OCI-LY7 (cell line): ENCODE data around the gene AOPEP. TPM values are rescaled to one million over a fixed set of nuclear protein-coding genes. Genes with fewer than 3 reads are reported as not detected.

ENCODE experiments used
- BruUV-seq: library from RNA; stranded (reverse); fragments of 400-500 nt; replicated peaks from 2 replicates; lab custom pipeline; 2021; lab: Mats Ljungman, UMichigan
- CTCF ChIA-PET: fragments of 300-600 bp; sonication (Branson Sonifier 250); formaldehyde crosslinking; loops from one replicate; lab custom pipeline; 2022; ENCODE audit warnings: antibody characterized with exemption; ENCODE audit not compliant: unreplicated experiment; lab: Charles Lee
- POLR2A ChIA-PET: fragments of 300-600 bp; sonication (Branson Sonifier 250); formaldehyde crosslinking; loops from one replicate; lab custom pipeline; 2022; ENCODE audit warnings: antibody characterized with exemption; lab: Charles Lee
- DNase-seq: peaks from one replicate; pipeline ENCODE4 v3.0.0-alpha.2; 2015; ENCODE audit warnings: low spot score
- H2AFZ ChIP-seq: fragments of 200-600 bp; sonication (generic), shearing (Covaris generic); 2 replicates; pipeline ENCODE4 v1.6.1; 2014; ENCODE audit warnings: mild to moderate bottlenecking, antibody characterized with exemption, low read length, moderate library complexity
- H3K27ac ChIP-seq: fragments of 200-600 bp; sonication (generic); 2 replicates; pipeline ENCODE4 v1.5.1; 2014; ENCODE audit warnings: mixed run types, low read depth, mild to moderate bottlenecking, moderate library complexity, low read length, inconsistent platforms; ENCODE audit not compliant: poor library complexity, severe bottlenecking
- H3K36me3 ChIP-seq: fragments of 200-600 bp; sonication (generic); 2 replicates; pipeline ENCODE4 v1.6.1; 2014; ENCODE audit warnings: mild to moderate bottlenecking, antibody characterized with exemption, low read length, moderate library complexity, mixed read lengths; ENCODE audit not compliant: insufficient read depth
- H3K4me1 ChIP-seq: fragments of 200-600 bp; sonication (generic); 2 replicates; pipeline ENCODE4 v1.5.1; 2014; ENCODE audit warnings: mild to moderate bottlenecking, low read length; ENCODE audit not compliant: insufficient read depth, poor library complexity, severe bottlenecking
- H3K4me2 ChIP-seq: fragments of 200-600 bp; sonication (generic); 2 replicates; pipeline ENCODE4 v1.6.1; 2014; ENCODE audit warnings: mild to moderate bottlenecking, low read length
- H3K4me3 ChIP-seq: fragments of 200-600 bp; sonication (generic); 2 replicates; pipeline ENCODE4 v1.5.1; 2014; ENCODE audit warnings: mild to moderate bottlenecking, low read depth, low read length; ENCODE audit not compliant: poor library complexity, severe bottlenecking
- H3K79me2 ChIP-seq: fragments of 200-600 bp; sonication (generic); 2 replicates; pipeline ENCODE4 v1.6.1; 2016; ENCODE audit warnings: low read depth, mild to moderate bottlenecking, low read length, moderate library complexity, mixed read lengths; ENCODE audit not compliant: insufficient read depth
- H3K9me2 ChIP-seq: fragments of 200-600 bp; sonication (generic); 2 replicates; pipeline ENCODE4 v1.6.1; 2016; ENCODE audit warnings: mild to moderate bottlenecking, low read length, mixed read lengths; ENCODE audit not compliant: insufficient read depth
- H3K9me3 ChIP-seq: fragments of 200-600 bp; sonication (generic); 2 replicates; pipeline ENCODE4 v1.6.1; 2014; ENCODE audit warnings: mild to moderate bottlenecking, mixed run types, low read length, mixed read lengths
- H4K20me1 ChIP-seq: fragments of 200-600 bp; sonication (generic); 2 replicates; pipeline ENCODE4 v1.6.1; 2014; ENCODE audit warnings: mild to moderate bottlenecking, antibody characterized with exemption, low read length, moderate library complexity, mixed read lengths; ENCODE audit not compliant: insufficient read depth
- EZH2phosphoT487 ChIP-seq: fragments of 200-600 bp; sonication (generic); IDR thresholded peaks from 2 replicates; pipeline ENCODE4 v1.6.1; 2018; ENCODE audit warnings: low read depth, borderline replicate concordance, mild to moderate bottlenecking, mixed run types, antibody characterized with exemption, low read length, moderate library complexity, mixed read lengths
- intact Hi-C: fragments of 100-400 bp; cut with micrococcal nuclease; formaldehyde crosslinking; loops from one replicate; pipeline ENCODE4 v1.10.0; 2022; ENCODE audit not compliant: unreplicated experiment
- total RNA-seq, 2 experiments: library from RNA; depleted of rRNA in 1 of 2; stranded (reverse); fragments of >200 nt in 1 of 2; shearing (Covaris generic) in 1 of 2; gene quantifications; 2 replicates each; pipeline ENCODE4 v1.2.3, GENCODE V29; 2014 to 2022
- TF ChIP-seq, protein P1 (sequence below): fragments of 200-600 bp; sonication (generic); conservative IDR thresholded peaks from 2 replicates; pipeline ENCODE4 v1.5.1; 2014; ENCODE audit warnings: mild to moderate bottlenecking, antibody characterized with exemption, low read length, moderate library complexity, mixed read lengths

Gene AOPEP
- total RNA-seq, 2 experiments from 2014 or later, result 17.3 to 24.3 TPM

DNA sequence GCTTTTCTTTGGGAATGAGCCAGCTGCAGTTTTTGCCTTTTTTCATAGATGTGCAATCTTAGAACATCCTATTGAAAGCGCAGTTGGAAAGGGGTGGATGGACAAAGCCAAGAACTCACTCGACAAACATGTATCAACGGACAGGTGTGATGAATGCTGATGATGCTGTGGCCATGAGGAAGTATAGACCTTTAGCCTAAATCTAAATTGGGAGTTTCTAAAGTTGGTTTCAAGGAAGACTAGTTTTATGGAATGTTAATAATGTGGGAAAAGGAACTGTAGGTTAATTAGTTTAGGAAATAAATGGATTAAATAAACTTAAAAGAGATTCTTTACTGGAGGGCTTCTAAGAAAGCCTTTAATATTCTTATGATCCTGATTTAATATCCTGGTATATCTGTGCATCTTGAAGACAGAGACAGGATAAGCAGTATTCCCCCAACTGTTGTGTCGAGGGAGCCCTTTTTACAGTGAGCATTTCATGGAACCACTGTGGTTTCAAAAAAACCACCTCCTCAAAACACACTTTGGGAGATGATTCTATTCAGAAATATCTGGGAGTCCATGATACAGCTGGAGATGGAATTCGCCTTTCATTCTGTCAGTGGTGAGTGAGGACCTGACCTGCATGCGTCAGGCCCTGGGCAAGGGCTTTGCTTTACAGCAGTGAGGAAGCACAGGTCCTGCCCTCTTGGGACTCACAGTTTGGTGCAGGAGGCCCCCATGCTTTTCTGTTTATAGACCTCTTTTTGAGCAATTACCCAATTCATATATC lies 82.6 kb downstream of the AOPEP start:
- H3K79me2 ChIP-seq, result no peaks in the 10 kb centered on the region
- no peak overlapping the region for H3K4me3 ChIP-seq
- no peak overlapping the region for H3K27ac ChIP-seq
- BruUV-seq, result no TSS peak
- H4K20me1 ChIP-seq, result no peaks in the 10 kb centered on the region
- intact Hi-C loops, result no loop called here
- DNase-seq, result no peak
- ChIA-PET CTCF (no interaction called here), POLR2A (interaction anchor here (0.5 to 2.0 kb wide), 2 partner anchors 15 to 554 kb away, joined by 5 to 6 read pairs; no protein-coding TSS in a partner anchor)
- H3K4me1 ChIP-seq, result peaks cover 14% of the 10 kb centered on the region
- no peaks in the 10 kb centered on the region for H3K9me2 ChIP-seq
- no peaks in the 10 kb centered on the region for H3K9me3 ChIP-seq
- H2AFZ ChIP-seq, result no peak overlapping the region
- TF ChIP-seq, protein P1, sequence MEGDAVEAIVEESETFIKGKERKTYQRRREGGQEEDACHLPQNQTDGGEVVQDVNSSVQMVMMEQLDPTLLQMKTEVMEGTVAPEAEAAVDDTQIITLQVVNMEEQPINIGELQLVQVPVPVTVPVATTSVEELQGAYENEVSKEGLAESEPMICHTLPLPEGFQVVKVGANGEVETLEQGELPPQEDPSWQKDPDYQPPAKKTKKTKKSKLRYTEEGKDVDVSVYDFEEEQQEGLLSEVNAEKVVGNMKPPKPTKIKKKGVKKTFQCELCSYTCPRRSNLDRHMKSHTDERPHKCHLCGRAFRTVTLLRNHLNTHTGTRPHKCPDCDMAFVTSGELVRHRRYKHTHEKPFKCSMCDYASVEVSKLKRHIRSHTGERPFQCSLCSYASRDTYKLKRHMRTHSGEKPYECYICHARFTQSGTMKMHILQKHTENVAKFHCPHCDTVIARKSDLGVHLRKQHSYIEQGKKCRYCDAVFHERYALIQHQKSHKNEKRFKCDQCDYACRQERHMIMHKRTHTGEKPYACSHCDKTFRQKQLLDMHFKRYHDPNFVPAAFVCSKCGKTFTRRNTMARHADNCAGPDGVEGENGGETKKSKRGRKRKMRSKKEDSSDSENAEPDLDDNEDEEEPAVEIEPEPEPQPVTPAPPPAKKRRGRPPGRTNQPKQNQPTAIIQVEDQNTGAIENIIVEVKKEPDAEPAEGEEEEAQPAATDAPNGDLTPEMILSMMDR, result no peak
- no peak for TF ChIP-seq EZH2phosphoT487
- H3K4me2 ChIP-seq, result no peak overlapping the region
- peaks cover 14% of the 10 kb centered on the region; the same call in 1 of the 2 replicates for H3K36me3 ChIP-seq

DNA sequence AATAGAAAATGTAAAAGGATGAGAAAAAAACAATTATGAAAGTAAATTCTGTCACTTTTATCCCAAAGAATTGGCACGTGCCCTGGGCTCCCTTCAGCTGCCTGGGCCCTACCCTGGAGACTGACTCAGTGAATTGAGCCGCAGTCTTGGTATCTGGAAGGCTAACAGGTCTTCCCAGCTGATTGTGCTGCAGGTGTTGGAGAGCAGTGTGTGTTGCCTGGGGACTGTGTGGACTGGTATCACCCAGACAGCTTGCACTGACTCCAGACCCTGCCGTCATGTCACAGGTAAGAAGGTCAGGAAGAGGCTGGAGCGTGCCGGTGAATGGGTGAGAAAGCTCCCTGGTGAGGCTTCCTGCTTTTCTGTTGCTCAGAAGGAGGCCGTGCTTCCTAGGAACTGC lies 83.3 kb downstream of the AOPEP start:
- Histone ChIP-seq H3K4me2 (no peak overlapping the region), H4K20me1 (no peaks in the 10 kb centered on the region), H3K36me3 (peaks cover 14% of the 10 kb centered on the region; the same call in 1 of the 2 replicates), H3K79me2 (no peaks in the 10 kb centered on the region), H3K4me1 (peaks cover 14% of the 10 kb centered on the region), H3K9me3 (no peaks in the 10 kb centered on the region), H3K27ac (no peak overlapping the region), H3K9me2 (no peaks in the 10 kb centered on the region), H2AFZ (no peak overlapping the region), H3K4me3 (no peak overlapping the region)
- BruUV-seq, result no TSS peak
- DNase-seq, result no peak
- ChIA-PET POLR2A (interaction anchor here (0.5 to 2.0 kb wide), 3 partner anchors 15 to 558 kb away, joined by 3 to 6 read pairs (median 5); no protein-coding TSS in a partner anchor), CTCF (no interaction called here)
- TF ChIP-seq, protein P1, result no peak
- TF ChIP-seq EZH2phosphoT487, result no peak
- intact Hi-C loops, result no loop called here

DNA sequence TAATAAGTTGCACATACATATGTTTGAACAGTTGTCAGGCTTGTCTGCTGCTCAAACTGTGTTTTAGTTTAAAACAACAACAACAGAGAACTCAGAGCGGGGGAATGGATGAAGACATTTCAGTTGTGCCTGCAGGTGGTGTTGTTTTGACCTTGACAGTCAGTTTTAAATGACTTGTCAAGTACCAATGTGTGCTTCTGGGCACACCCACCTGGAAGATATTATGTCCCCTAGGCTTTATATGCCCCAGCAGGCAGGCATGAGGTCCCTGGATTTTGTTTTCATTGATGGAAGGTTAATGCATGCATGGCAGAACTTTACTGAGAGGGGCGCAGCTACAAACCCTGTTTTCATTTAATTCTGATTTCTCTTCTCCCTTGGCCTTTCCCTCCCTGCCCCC lies 84.6 kb downstream of the AOPEP start:
- POLR2A ChIA-PET, result interaction anchor here (0.8 kb wide), 1 partner anchor 18 kb away, joined by 4 read pairs; no protein-coding TSS in a partner anchor
- no peak for DNase-seq
- Histone ChIP-seq H3K9me3 (no peaks in the 10 kb centered on the region), H3K4me1 (peaks cover 9% of the 10 kb centered on the region), H3K4me3 (no peak overlapping the region), H2AFZ (no peak overlapping the region), H3K36me3 (peaks cover 12% of the 10 kb centered on the region; the same call in 1 of the 2 replicates), H3K79me2 (no peaks in the 10 kb centered on the region), H3K9me2 (no peaks in the 10 kb centered on the region), H3K27ac (no peak overlapping the region), H4K20me1 (no peaks in the 10 kb centered on the region), H3K4me2 (no peak overlapping the region)
- BruUV-seq, result no TSS peak
- CTCF ChIA-PET, result no interaction called here
- intact Hi-C loops, result no loop called here
- TF ChIP-seq, protein P1, result no peak
- TF ChIP-seq EZH2phosphoT487, result no peak
